CD14-positive monocyte (primary cell): ENCODE data around the gene PARD6G. TPM values are rescaled to one million over a fixed set of nuclear protein-coding genes. Genes with fewer than 3 reads are reported as not detected.

Experiments
- DNase-seq, 3 donors: peaks; one replicate each; pipeline ENCODE4 v3.0.0-alpha.2; 2011 to 2022
- H2AFZ ChIP-seq: 2 replicates; pipeline ENCODE4 v1.6.0; 2012; ENCODE audit warnings: mild to moderate bottlenecking, low read depth, low read length, inconsistent platforms; ENCODE audit not compliant: insufficient read depth, poor library complexity, severe bottlenecking
- H3K27ac ChIP-seq, 2 donors: 1 replicate in 1 of 2; 2 replicates in 1 of 2; pipeline ENCODE4 v1.5.1; 2012 to 2013; ENCODE audit warnings: low read length in 2 of 2, control low read depth in 1 of 2, inconsistent platforms in 1 of 2, low read depth in 1 of 2, mild to moderate bottlenecking in 1 of 2
- H3K27me3 ChIP-seq, 2 donors: one replicate each; pipeline versions ENCODE4 v1.6.0 to v1.6.1; 2011 to 2013; ENCODE audit warnings: low read length in 2 of 2; ENCODE audit not compliant: control insufficient read depth in 2 of 2, insufficient read depth in 2 of 2
- H3K36me3 ChIP-seq, 2 donors: replicated peaks in 1 of 2; 1 replicate in 1 of 2; 2 replicates in 1 of 2; pipeline versions ENCODE4 v1.5.1 to v1.6.1; 2012 to 2013; ENCODE audit warnings: low read length in 2 of 2, control low read depth in 1 of 2, inconsistent platforms in 1 of 2, mild to moderate bottlenecking in 1 of 2; ENCODE audit not compliant: insufficient read depth in 2 of 2, control insufficient read depth in 1 of 2
- H3K4me1 ChIP-seq, 2 donors: 1 replicate in 1 of 2; 2 replicates in 1 of 2; pipeline versions ENCODE4 v1.5.1 to v1.6.1; 2012 to 2013; ENCODE audit warnings: low read length in 2 of 2, control low read depth in 1 of 2, inconsistent platforms in 1 of 2, mild to moderate bottlenecking in 1 of 2, moderate library complexity in 1 of 2; ENCODE audit not compliant: insufficient read depth in 2 of 2, control insufficient read depth in 1 of 2
- H3K4me2 ChIP-seq: replicated peaks from 2 replicates; pipeline ENCODE3; 2012; ENCODE audit warnings: low read length, moderate library complexity, mild to moderate bottlenecking; ENCODE audit not compliant: poor library complexity, severe bottlenecking; ENCODE audit errors: extremely low read depth
- H3K4me3 ChIP-seq, 3 experiments: fragments of 200-600 bp in 1 of 3; sonication (generic) in 1 of 3; replicated peaks in 1 of 3; 1 replicate in 2 of 3; 2 replicates in 1 of 3; pipeline ENCODE4 v1.5.1; 2011 to 2013; ENCODE audit warnings: low read length in 3 of 3, mild to moderate bottlenecking in 3 of 3, control low read depth in 2 of 3, low read depth in 2 of 3, inconsistent platforms in 1 of 3, moderate library complexity in 1 of 3
- H3K79me2 ChIP-seq: 2 replicates; pipeline ENCODE4 v1.6.0; 2012; ENCODE audit warnings: mild to moderate bottlenecking, control low read depth, inconsistent platforms, low read length, moderate library complexity; ENCODE audit not compliant: insufficient read depth
- H3K9ac ChIP-seq: 2 replicates; pipeline ENCODE4 v1.6.0; 2017; ENCODE audit warnings: low read length, mild to moderate bottlenecking; ENCODE audit not compliant: insufficient read depth, poor library complexity, severe bottlenecking
- H3K9me3 ChIP-seq, 2 donors: replicated peaks in 1 of 2; 1 replicate in 1 of 2; 2 replicates in 1 of 2; pipeline versions ENCODE4 v1.5.1 to v1.6.1; 2012 to 2013; ENCODE audit warnings: low read length in 2 of 2, control low read depth in 1 of 2; ENCODE audit not compliant: control insufficient read depth in 1 of 2, insufficient read depth in 1 of 2
- H4K20me1 ChIP-seq: 2 replicates; pipeline ENCODE4 v1.6.0; 2012; ENCODE audit warnings: mild to moderate bottlenecking, low read length, control low read depth, moderate library complexity; ENCODE audit not compliant: insufficient read depth
- H3K27ac Mint-ChIP-seq, 7 donors: one replicate each; pipeline ENCODE4 v1.8.0; 2020; ENCODE audit warnings: mild to moderate bottlenecking in 7 of 7, mixed read lengths in 7 of 7, moderate library complexity in 6 of 7, inconsistent platforms in 2 of 7
- H3K27me3 Mint-ChIP-seq, 3 donors: one replicate each; pipeline ENCODE4 v1.8.0; 2021 to 2022; ENCODE audit warnings: low read depth in 3 of 3, mild to moderate bottlenecking in 3 of 3, mixed read lengths in 3 of 3, moderate library complexity in 3 of 3, inconsistent platforms in 1 of 3
- H3K36me3 Mint-ChIP-seq, 2 donors: one replicate each; pipeline ENCODE4 v1.8.0; 2020; ENCODE audit warnings: mixed read lengths in 2 of 2, inconsistent platforms in 1 of 2, mild to moderate bottlenecking in 1 of 2
- H3K4me1 Mint-ChIP-seq: one replicate; pipeline ENCODE4 v1.8.0; 2020; ENCODE audit warnings: mild to moderate bottlenecking, mixed read lengths
- H3K4me3 Mint-ChIP-seq, 2 donors: one replicate each; pipeline ENCODE4 v1.8.0; 2020; ENCODE audit warnings: mild to moderate bottlenecking in 2 of 2, mixed read lengths in 2 of 2, moderate library complexity in 1 of 2
- H3K9me3 Mint-ChIP-seq, 7 donors: one replicate each; pipeline ENCODE4 v1.8.0; 2020 to 2022; ENCODE audit warnings: mixed read lengths in 7 of 7, mild to moderate bottlenecking in 6 of 7, moderate library complexity in 6 of 7, inconsistent platforms in 2 of 7
- WGBS: methylation state at CpG from one replicate; pipeline ENCODE4 v1.1.5; 2013; ENCODE audit warnings: missing lambda C conversion rate; ENCODE audit not compliant: insufficient coverage; 5-methylcytosine and 5-hydroxymethylcytosine counted together
- intact Hi-C, 2 donors: fragments of 100-400 bp; cut with micrococcal nuclease; formaldehyde crosslinking; loops; one replicate each; pipeline versions ENCODE4 v1.15.0 to v1.15.1; 2023
- polyA plus RNA-seq, 3 donors: library from polyadenylated mRNA; depleted of rRNA in 1 of 3; unstranded in 2 of 3; stranded (reverse) in 1 of 3; fragments of 300-500 nt in 2 of 3; fragments of >200 nt in 1 of 3; fragmentation: Illumina TruSeq in 2 of 3; gene quantifications; 1 replicate in 2 of 3; 2 replicates in 1 of 3; pipeline ENCODE4 v1.2.3, GENCODE V29; 2012 to 2021
- TF ChIP-seq, protein P1 (sequence below): fragments of 200-600 bp; IDR thresholded peaks from one replicate; pipeline ENCODE4 v1.8.0; 2022; ENCODE audit warnings: antibody characterized with exemption, mild to moderate bottlenecking

Gene PARD6G
- polyA plus RNA-seq, 3 donors: not detected

DNA sequence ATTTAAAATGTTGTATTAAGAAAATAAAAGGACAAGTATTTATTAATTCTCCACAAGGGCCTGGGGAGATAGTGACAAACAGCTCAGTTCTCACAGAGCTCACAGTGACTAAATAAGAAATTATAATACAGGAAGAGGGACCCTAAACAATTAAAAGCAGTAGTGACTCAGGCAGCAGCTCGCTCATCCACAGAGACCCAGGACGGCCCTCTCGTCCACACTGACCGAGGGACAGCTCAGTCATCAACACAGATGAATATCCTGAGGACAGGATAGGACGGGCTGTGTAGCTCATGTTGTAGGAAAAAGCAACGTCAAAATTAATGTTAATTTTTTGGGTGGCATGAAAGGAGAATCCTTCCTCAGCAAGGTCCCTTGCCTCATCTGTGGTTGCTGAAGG is 44.1 kb downstream of the PARD6G start:
- no peak for DNase-seq
- 87% methylated on average over 5 of the region's 6 CpGs for WGBS
- Mint-ChIP-seq H3K27ac (no peak overlapping the region), H3K36me3 (no peaks in the 10 kb centered on the region), H3K27me3 (peaks cover 3 to 4% (median 4%) of the 10 kb centered on the region in 3 donors), H3K4me1 (no peaks in the 10 kb centered on the region), H3K4me3 (no peak overlapping the region), H3K9me3 (no peaks in the 10 kb centered on the region)
- Histone ChIP-seq H3K9ac (no peak overlapping the region), H3K4me2 (no peak overlapping the region), H3K9me3 (no peaks in the 10 kb centered on the region), H3K4me3 (no peak overlapping the region), H2AFZ (no peak overlapping the region), H3K27me3 (no peaks in the 10 kb centered on the region), H3K79me2 (no peaks in the 10 kb centered on the region), H4K20me1 (no peaks in the 10 kb centered on the region), H3K27ac (no peak overlapping the region), H3K36me3 (no peaks in the 10 kb centered on the region), H3K4me1 (no peaks in the 10 kb centered on the region)
- TF ChIP-seq, protein P1, sequence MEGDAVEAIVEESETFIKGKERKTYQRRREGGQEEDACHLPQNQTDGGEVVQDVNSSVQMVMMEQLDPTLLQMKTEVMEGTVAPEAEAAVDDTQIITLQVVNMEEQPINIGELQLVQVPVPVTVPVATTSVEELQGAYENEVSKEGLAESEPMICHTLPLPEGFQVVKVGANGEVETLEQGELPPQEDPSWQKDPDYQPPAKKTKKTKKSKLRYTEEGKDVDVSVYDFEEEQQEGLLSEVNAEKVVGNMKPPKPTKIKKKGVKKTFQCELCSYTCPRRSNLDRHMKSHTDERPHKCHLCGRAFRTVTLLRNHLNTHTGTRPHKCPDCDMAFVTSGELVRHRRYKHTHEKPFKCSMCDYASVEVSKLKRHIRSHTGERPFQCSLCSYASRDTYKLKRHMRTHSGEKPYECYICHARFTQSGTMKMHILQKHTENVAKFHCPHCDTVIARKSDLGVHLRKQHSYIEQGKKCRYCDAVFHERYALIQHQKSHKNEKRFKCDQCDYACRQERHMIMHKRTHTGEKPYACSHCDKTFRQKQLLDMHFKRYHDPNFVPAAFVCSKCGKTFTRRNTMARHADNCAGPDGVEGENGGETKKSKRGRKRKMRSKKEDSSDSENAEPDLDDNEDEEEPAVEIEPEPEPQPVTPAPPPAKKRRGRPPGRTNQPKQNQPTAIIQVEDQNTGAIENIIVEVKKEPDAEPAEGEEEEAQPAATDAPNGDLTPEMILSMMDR: no peak
- intact Hi-C loops: no loop called here

DNA sequence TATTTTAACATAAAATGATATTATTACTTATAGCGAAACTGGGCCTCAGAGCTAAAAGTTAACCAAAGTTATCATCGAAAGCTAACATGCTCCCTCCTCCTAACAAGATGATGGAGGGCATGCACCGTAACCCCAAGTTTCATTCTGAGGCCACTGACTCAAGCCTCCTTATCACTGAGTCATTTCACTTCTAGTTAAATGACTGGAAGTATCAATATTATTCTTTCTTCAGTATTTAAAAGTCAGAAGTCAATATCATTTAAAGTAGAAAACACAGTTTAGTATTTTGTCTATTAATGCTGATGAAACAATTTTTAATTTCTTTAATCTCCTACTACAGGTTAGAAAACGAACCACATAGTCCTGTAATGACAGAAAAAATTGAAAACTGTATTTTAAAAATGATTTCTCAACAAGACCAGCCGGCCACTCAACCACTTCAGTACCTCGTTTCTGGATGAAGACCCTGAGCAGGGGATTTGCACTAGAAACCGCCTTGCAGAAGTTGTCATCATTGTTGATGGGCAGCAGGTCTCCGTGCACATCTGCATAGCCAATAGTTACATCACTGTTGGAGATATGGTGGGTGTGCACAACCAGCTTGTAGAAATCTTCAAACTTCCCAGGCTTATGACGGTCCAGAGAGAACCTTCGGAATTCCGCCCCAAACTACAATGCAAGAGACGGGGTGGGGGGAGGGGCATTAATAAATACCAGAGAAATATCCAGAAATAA is 44.9 kb downstream of the PARD6G start:
- no peak overlapping the region for H3K27ac Mint-ChIP-seq
- intact Hi-C loops: no loop called here

More for the DNA sequence above, 44.9 kb downstream of the PARD6G start:
- H3K27me3 ChIP-seq: no peaks in the 10 kb centered on the region
- H3K4me1 Mint-ChIP-seq: no peaks in the 10 kb centered on the region
- DNase-seq: no peak
- no peak overlapping the region for H3K4me3 Mint-ChIP-seq
- H3K4me1 ChIP-seq: no peaks in the 10 kb centered on the region
- no peaks in the 10 kb centered on the region for H4K20me1 ChIP-seq
- no peaks in the 10 kb centered on the region for H3K9me3 ChIP-seq
- no peaks in the 10 kb centered on the region for H3K36me3 Mint-ChIP-seq
- H3K27ac ChIP-seq: no peak overlapping the region
- peaks cover 3 to 6% (median 4%) of the 10 kb centered on the region in 3 donors for H3K27me3 Mint-ChIP-seq
- H3K79me2 ChIP-seq: no peaks in the 10 kb centered on the region
- no peak overlapping the region for H3K9ac ChIP-seq
- no peak overlapping the region for H2AFZ ChIP-seq
- TF ChIP-seq, protein P1: no peak
- H3K9me3 Mint-ChIP-seq: no peaks in the 10 kb centered on the region
- H3K4me2 ChIP-seq: no peak overlapping the region
- H3K36me3 ChIP-seq: no peaks in the 10 kb centered on the region
- no peak overlapping the region for H3K4me3 ChIP-seq
- WGBS: 90% methylated on average over 2 of the region's 12 CpGs
